ENCODE measurements around the gene BDNF. TPM values are rescaled to one million over a fixed set of nuclear protein-coding genes. Genes with fewer than 3 reads are reported as not detected.

Gene BDNF
- total and polyA plus RNA-seq, 2 of the 8 experiments (the other 6 are each of a cell fraction or from before 2014, with no cell fraction given), result 2.4 to 5.4 TPM

- TF ChIP-seq CHD7 (IDR thresholded peaks at IDR 0.05; ENCODE audit: insufficient replicate concordance, low read length) (no peak), POU5F1 (IDR thresholded peaks at IDR 0.05; ENCODE audit: low read depth, low read length) (no peak), SUZ12 (IDR thresholded peaks at IDR 0.05; ENCODE audit: low read length) (no peak), FOSL1 (IDR thresholded peaks at IDR 0.05; ENCODE audit: insufficient read depth, low read depth, low read length) (no peak), NRF1 (IDR thresholded peaks at IDR 0.05; ENCODE audit: low read depth, low read length) (no peak), CBX5 (IDR thresholded peaks at IDR 0.05; ENCODE audit: low read depth, low read length) (no peak), TAF1 (IDR thresholded peaks at IDR 0.05; ENCODE audit: low read depth, low read length) (no peak), CHD1 (IDR thresholded peaks at IDR 0.05; ENCODE audit: low read depth, low read length) (no peak), E2F6 (IDR thresholded peaks at IDR 0.05) (no peak), NANOG (IDR thresholded peaks at IDR 0.05; ENCODE audit: insufficient read depth, low read depth, low read length, poor library complexity, severe bottlenecking) (no peak), GTF2F1 (IDR thresholded peaks at IDR 0.05; ENCODE audit: borderline replicate concordance, low read depth, low read length) (no peak)
Observed at GRCh38 chr11:27608951-27609350, 91.3 kb downstream of the BDNF start (continued).
